Aorta (tissue), 5 donors: ENCODE data around the gene SYT7. TPM values are rescaled to one million over a fixed set of nuclear protein-coding genes. Genes with fewer than 3 reads are reported as not detected.

Experiments
- ATAC-seq: fragments of 200-7000 bp; cut with Tn5 transposase; one replicate; pipeline ENCODE4 v1.9.1; 2022; ENCODE audit warnings: moderate library complexity; ENCODE audit not compliant: low FRiP score
- DNase-seq, 2 donors: peaks; one replicate each; pipeline ENCODE4 v3.0.0-alpha.2; 2020
- H3K27ac ChIP-seq, 2 donors: one replicate each; pipeline ENCODE4 v1.5.1; 2013; ENCODE audit warnings: low read length in 2 of 2, mild to moderate bottlenecking in 2 of 2, moderate library complexity in 2 of 2, control low read depth in 1 of 2, inconsistent platforms in 1 of 2, low read depth in 1 of 2
- H3K27me3 ChIP-seq, 2 donors: one replicate each; pipeline ENCODE4 v1.6.1; 2013; ENCODE audit warnings: control low read depth in 1 of 2, low read length in 1 of 2, mild to moderate bottlenecking in 1 of 2, moderate library complexity in 1 of 2; ENCODE audit not compliant: insufficient read depth in 2 of 2, control insufficient read depth in 1 of 2
- H3K36me3 ChIP-seq, 2 donors: one replicate each; pipeline ENCODE4 v1.6.1; 2013; ENCODE audit warnings: control low read depth in 1 of 2, low read length in 1 of 2, mild to moderate bottlenecking in 1 of 2; ENCODE audit not compliant: insufficient read depth in 2 of 2, control insufficient read depth in 1 of 2
- H3K4me1 ChIP-seq, 2 donors: one replicate each; pipeline ENCODE4 v1.6.1; 2013; ENCODE audit warnings: low read length in 2 of 2, control low read depth in 1 of 2, mild to moderate bottlenecking in 1 of 2, moderate library complexity in 1 of 2; ENCODE audit not compliant: insufficient read depth in 2 of 2, control insufficient read depth in 1 of 2
- H3K4me3 ChIP-seq, 2 donors: one replicate each; pipeline ENCODE4 v1.5.1; 2013; ENCODE audit warnings: low read length in 2 of 2, control low read depth in 1 of 2, mild to moderate bottlenecking in 1 of 2
- H3K9me3 ChIP-seq: one replicate; pipeline ENCODE4 v1.6.1; 2013; ENCODE audit warnings: mild to moderate bottlenecking, low read length; ENCODE audit not compliant: control insufficient read depth
- WGBS, 2 donors: extraction: QIAGEN DNeasy Blood & Tissue Kit; methylation state at CpG; one replicate each; pipeline ENCODE4 v1.1.7; 2013; 5-methylcytosine and 5-hydroxymethylcytosine counted together
- intact Hi-C, 2 donors: fragments of 100-400 bp; cut with DNase I; formaldehyde crosslinking; loops; one replicate each; pipeline versions ENCODE4 v1.14.2 to v1.15.0; 2022
- polyA plus RNA-seq, 2 donors: library from polyadenylated mRNA; stranded (reverse); fragments of 200-250 nt; gene quantifications; one replicate each; pipeline ENCODE4 v1.2.3, GENCODE V29; 2013
- total RNA-seq, 2 donors: library from RNA; stranded (reverse); fragmentation: NEBNext Ultra II Directional; extraction: Animal tissue kit (Norgen Biotek cat#: 25700); gene quantifications; one replicate each; pipeline ENCODE4 v1.2.1, GENCODE V29; 2021
- donor health status: healthy with polysubstance abuse.
- donor health status: Bipolar disorder and iron deficiency.
- donor health status: DM: no; HTN: no; CAD: no.
- donor health status: DM: no; HTN: no; CAD: no.
- donor health status: DM: yes; HTN: yes; CAD: no.

The SYT7 gene
- total and polyA plus RNA-seq, 4 donors, result 0.20 to 2.3 (median 0.94) TPM

GRCh38 chr11:61553373-61554171 lies 27.3 kb downstream of the SYT7 start:
- no peaks in the 10 kb centered on the region for H3K9me3 ChIP-seq
- intact Hi-C loops, result no loop called here
- H3K4me3 ChIP-seq, result no peak overlapping the region
- H3K27ac ChIP-seq, result no peak overlapping the region
- H3K27me3 ChIP-seq, result no peaks in the 10 kb centered on the region
- H3K4me1 ChIP-seq, result no peaks in the 10 kb centered on the region
- 36 to 42% methylated on average over 15 of the region's 15 CpGs for WGBS, 2 donors
- no peaks in the 10 kb centered on the region for H3K36me3 ChIP-seq
- ATAC-seq, result no peak
- DNase-seq, result no peak

GRCh38 chr11:61552108-61552635 lies 28.7 kb downstream of the SYT7 start:
- no peaks in the 10 kb centered on the region for H3K9me3 ChIP-seq
- intact Hi-C loops, result no loop called here
- H3K4me1 ChIP-seq, result no peaks in the 10 kb centered on the region
- no peak overlapping the region for H3K4me3 ChIP-seq
- 26 to 34% methylated on average over 13 of the region's 13 CpGs for WGBS, 2 donors
- H3K27me3 ChIP-seq, result no peaks in the 10 kb centered on the region
- DNase-seq, result no peak
- H3K27ac ChIP-seq, result no peak overlapping the region
- ATAC-seq, result no peak
- H3K36me3 ChIP-seq, result no peaks in the 10 kb centered on the region

GRCh38 chr11:61551634-61552033 lies 29.2 kb downstream of the SYT7 start:
- DNase-seq, result peak in 1 of 2 donors; percentile 84
- H3K27ac ChIP-seq, result no peak overlapping the region
- H3K4me3 ChIP-seq, result no peak overlapping the region
- no peak for ATAC-seq
- no peaks in the 10 kb centered on the region for H3K9me3 ChIP-seq
- H3K36me3 ChIP-seq, result no peaks in the 10 kb centered on the region
- H3K27me3 ChIP-seq, result no peaks in the 10 kb centered on the region
- intact Hi-C loops, result no loop called here
- WGBS, 2 donors, result 29 to 38% methylated on average over 12 of the region's 12 CpGs
- no peaks in the 10 kb centered on the region for H3K4me1 ChIP-seq

DNA sequence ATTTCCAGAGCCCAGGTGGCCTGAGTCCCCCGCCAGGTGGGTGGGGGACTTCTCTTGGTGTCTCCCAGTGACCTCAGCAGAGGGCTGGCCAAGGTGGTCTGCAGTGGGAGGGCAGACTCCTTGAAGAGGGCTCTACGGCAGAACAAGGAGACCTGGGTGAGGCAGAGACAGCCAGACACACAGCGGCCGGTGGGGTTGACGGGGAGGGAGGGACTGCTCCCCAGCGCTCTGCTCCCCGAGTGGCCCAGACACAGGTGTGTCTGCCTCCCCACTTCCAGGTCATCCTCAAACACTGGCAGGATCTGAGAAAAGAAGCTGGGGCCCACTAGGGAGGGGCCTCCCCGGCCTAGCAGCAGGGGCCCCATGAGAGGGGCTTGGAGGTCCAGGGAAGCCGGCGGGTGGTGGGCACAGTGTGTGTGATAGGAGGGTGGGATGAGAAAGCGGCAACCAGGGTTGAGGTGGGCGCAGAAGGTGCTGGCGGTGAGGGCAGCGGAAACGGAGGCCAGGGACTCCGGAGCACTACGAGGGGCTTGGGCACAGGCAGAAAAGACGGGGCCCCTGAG lies 30.1 kb downstream of the SYT7 start:
- intact Hi-C loops, result no loop called here
- H3K27me3 ChIP-seq, result no peaks in the 10 kb centered on the region
- H3K27ac ChIP-seq, result no peak overlapping the region
- H3K4me3 ChIP-seq, result no peak overlapping the region
- ATAC-seq (no peak), DNase-seq (no peak)
- H3K9me3 ChIP-seq, result no peaks in the 10 kb centered on the region
- WGBS, 2 donors, result 92 to 94% methylated on average over 18 of the region's 18 CpGs
- H3K36me3 ChIP-seq, result no peaks in the 10 kb centered on the region
- H3K4me1 ChIP-seq, result no peaks in the 10 kb centered on the region

- H3K27ac ChIP-seq, result no peak overlapping the region
- ATAC-seq (no peak), DNase-seq (no peak)
- 73 to 76% methylated on average over 22 to 23 of the region's 23 CpGs for WGBS, 2 donors
- H3K36me3 ChIP-seq, result no peaks in the 10 kb centered on the region
- H3K4me3 ChIP-seq, result no peak overlapping the region
- intact Hi-C loops, result no loop called here
- H3K9me3 ChIP-seq, result no peaks in the 10 kb centered on the region
- H3K27me3 ChIP-seq, result no peaks in the 10 kb centered on the region
- no peaks in the 10 kb centered on the region for H3K4me1 ChIP-seq
Measured at GRCh38 chr11:61549662-61550568, 31.0 kb downstream of the SYT7 start.

GRCh38 chr11:61549177-61549576 lies 31.7 kb downstream of the SYT7 start:
- Histone ChIP-seq H3K4me3 (no peak overlapping the region), H3K4me1 (no peaks in the 10 kb centered on the region), H3K27me3 (no peaks in the 10 kb centered on the region), H3K36me3 (no peaks in the 10 kb centered on the region), H3K9me3 (no peaks in the 10 kb centered on the region), H3K27ac (no peak overlapping the region)
- 77 to 82% methylated on average over 8 of the region's 8 CpGs for WGBS, 2 donors
- DNase-seq, result no peak
- ATAC-seq, result no peak
- intact Hi-C loops, result no loop called here

DNA sequence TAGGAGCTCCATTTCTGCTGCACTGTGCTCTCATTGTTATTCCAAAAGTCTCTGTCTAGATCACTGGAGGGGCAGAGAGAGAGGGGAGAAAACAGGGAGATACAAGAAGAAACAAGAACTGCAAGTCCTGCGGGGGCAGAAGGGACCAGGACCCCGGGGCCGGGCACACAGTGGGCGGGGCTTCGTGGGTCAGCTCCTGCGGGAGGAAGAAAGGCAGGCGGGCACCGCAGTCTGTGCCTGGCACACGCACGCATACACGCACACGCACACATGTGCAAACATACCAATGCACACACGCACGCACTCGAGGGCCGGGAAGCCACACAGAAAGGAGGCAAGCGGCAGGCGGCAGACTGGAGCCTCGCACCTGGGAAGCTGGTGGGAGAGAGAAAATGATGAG lies 33.6 kb downstream of the SYT7 start:
- Histone ChIP-seq H3K4me1 (no peaks in the 10 kb centered on the region), H3K9me3 (no peaks in the 10 kb centered on the region), H3K27ac (no peak overlapping the region), H3K36me3 (no peaks in the 10 kb centered on the region), H3K4me3 (no peak overlapping the region), H3K27me3 (no peaks in the 10 kb centered on the region)
- ATAC-seq (no peak), DNase-seq (no peak)
- 74 to 76% methylated on average over 19 of the region's 19 CpGs for WGBS, 2 donors
- intact Hi-C loops, result no loop called here

GRCh38 chr11:61546663-61547062 lies 34.2 kb downstream of the SYT7 start:
- no peak overlapping the region for H3K27ac ChIP-seq
- no peak overlapping the region for H3K4me3 ChIP-seq
- intact Hi-C loops, result no loop called here
- H3K27me3 ChIP-seq, result no peaks in the 10 kb centered on the region
- ATAC-seq (no peak), DNase-seq (no peak)
- no peaks in the 10 kb centered on the region for H3K4me1 ChIP-seq
- WGBS, 2 donors, result 59% methylated on average over 18 to 20 of the region's 20 CpGs
- no peaks in the 10 kb centered on the region for H3K36me3 ChIP-seq
- H3K9me3 ChIP-seq, result no peaks in the 10 kb centered on the region
